Osteoblast (primary cell): ENCODE data around the gene TEFM. TPM values are rescaled to one million over a fixed set of nuclear protein-coding genes. Genes with fewer than 3 reads are reported as not detected.

Source experiments
- DNase-seq: peaks from one replicate; pipeline ENCODE4 v3.0.0; 2011; ENCODE audit warnings: low spot score, mixed read lengths; ENCODE audit not compliant: insufficient read length; ENCODE audit errors: missing footprints
- H2AFZ ChIP-seq: 2 replicates; pipeline ENCODE4 v1.6.0; 2011; ENCODE audit warnings: mild to moderate bottlenecking, low read length
- H3K27ac ChIP-seq: 2 replicates; pipeline ENCODE4 v1.5.1; 2011; ENCODE audit warnings: mild to moderate bottlenecking, low read depth, low read length, moderate library complexity
- H3K27me3 ChIP-seq: 2 replicates; pipeline ENCODE4 v1.6.0; 2012; ENCODE audit warnings: mild to moderate bottlenecking, control low read depth, inconsistent platforms, low read length, moderate library complexity; ENCODE audit not compliant: insufficient read depth
- H3K36me3 ChIP-seq: 2 replicates; pipeline ENCODE4 v1.5.1; 2011; ENCODE audit warnings: mild to moderate bottlenecking, low read length, control low read depth, moderate library complexity; ENCODE audit not compliant: insufficient read depth
- H3K4me1 ChIP-seq: 2 replicates; pipeline ENCODE4 v1.5.1; 2011; ENCODE audit warnings: mild to moderate bottlenecking, low read length, control low read depth, moderate library complexity; ENCODE audit not compliant: insufficient read depth
- H3K4me2 ChIP-seq: 2 replicates; pipeline ENCODE4 v1.6.0; 2011; ENCODE audit warnings: mild to moderate bottlenecking, low read length; ENCODE audit not compliant: insufficient read depth
- H3K4me3 ChIP-seq: fragments of 200-600 bp; sonication (generic); 3 replicates; pipeline ENCODE4 v1.5.1; 2012; ENCODE audit warnings: mild to moderate bottlenecking, low read length, inconsistent platforms; ENCODE audit not compliant: insufficient read depth
- H3K79me2 ChIP-seq: 2 replicates; pipeline ENCODE4 v1.6.0; 2012; ENCODE audit warnings: mild to moderate bottlenecking, low read length, control low read depth, inconsistent platforms; ENCODE audit not compliant: insufficient read depth
- H3K9me3 ChIP-seq: 2 replicates; pipeline ENCODE4 v1.5.1; 2011; ENCODE audit warnings: low read depth, low read length, control low read depth
- H4K20me1 ChIP-seq: 2 replicates; pipeline ENCODE4 v1.6.0; 2012; ENCODE audit warnings: mild to moderate bottlenecking, low read length, control low read depth; ENCODE audit not compliant: insufficient read depth
- CTCF ChIP-seq: IDR thresholded peaks from 2 replicates; pipeline ENCODE4 v1.5.1; 2011; ENCODE audit warnings: mild to moderate bottlenecking, low read depth, low read length, moderate library complexity; ENCODE audit errors: extremely low read depth
- total RNA-seq: library from RNA; depleted of rRNA; stranded (reverse); fragments of >200 nt; gene quantifications from 2 replicates; pipeline ENCODE4 v1.2.3, GENCODE V29; 2012

TEFM gene
- total RNA-seq, 1 donor: 10.9 TPM

GRCh38 chr17:30920683-30921543 lies 14.9 kb upstream of the TEFM start:
- Histone ChIP-seq H3K4me1 (peaks cover 3% of the 10 kb centered on the region), H3K4me3 (no peak overlapping the region), H3K27me3 (peaks cover 48% of the 10 kb centered on the region), H3K9me3 (no peaks in the 10 kb centered on the region), H3K27ac (no peak overlapping the region), H3K79me2 (no peaks in the 10 kb centered on the region), H4K20me1 (no peaks in the 10 kb centered on the region), H2AFZ (peak overlapping the region; percentile 39), H3K36me3 (no peaks in the 10 kb centered on the region), H3K4me2 (peak overlapping the region; percentile 72)
- no peak for TF ChIP-seq CTCF
- DNase-seq: peak; percentile 8

- Histone ChIP-seq H2AFZ (peak overlapping the region; percentile 39), H3K4me3 (no peak overlapping the region), H3K36me3 (no peaks in the 10 kb centered on the region), H3K27me3 (peaks cover 48% of the 10 kb centered on the region), H3K4me2 (no peak overlapping the region), H3K79me2 (no peaks in the 10 kb centered on the region), H3K27ac (no peak overlapping the region), H3K9me3 (no peaks in the 10 kb centered on the region), H3K4me1 (peaks cover 3% of the 10 kb centered on the region), H4K20me1 (no peaks in the 10 kb centered on the region)
- peak; percentile 81 for DNase-seq
- TF ChIP-seq CTCF: no peak
These were observed 14.2 kb upstream of the TEFM start for GRCh38 chr17:30920282-30920681.

- no peak for DNase-seq
- H3K27ac ChIP-seq: no peak overlapping the region
- no peaks in the 10 kb centered on the region for H3K36me3 ChIP-seq
- no peaks in the 10 kb centered on the region for H4K20me1 ChIP-seq
- H3K79me2 ChIP-seq: no peaks in the 10 kb centered on the region
- H2AFZ ChIP-seq: no peak overlapping the region
- no peaks in the 10 kb centered on the region for H3K9me3 ChIP-seq
- peaks cover 23% of the 10 kb centered on the region for H3K27me3 ChIP-seq
- no peak for TF ChIP-seq CTCF
- no peak overlapping the region for H3K4me3 ChIP-seq
- H3K4me2 ChIP-seq: no peak overlapping the region
- no peaks in the 10 kb centered on the region for H3K4me1 ChIP-seq
These were observed 11.0 kb upstream of the TEFM start for GRCh38 chr17:30917050-30917449.

GRCh38 chr17:30915833-30916611 lies 10.0 kb upstream of the TEFM start:
- no peaks in the 10 kb centered on the region for H4K20me1 ChIP-seq
- H3K9me3 ChIP-seq: no peaks in the 10 kb centered on the region
- no peak for DNase-seq
- TF ChIP-seq CTCF: no peak
- H3K4me2 ChIP-seq: no peak overlapping the region
- H3K4me1 ChIP-seq: no peaks in the 10 kb centered on the region
- H3K4me3 ChIP-seq: no peak overlapping the region
- no peaks in the 10 kb centered on the region for H3K36me3 ChIP-seq
- no peak overlapping the region for H2AFZ ChIP-seq
- H3K79me2 ChIP-seq: no peaks in the 10 kb centered on the region
- no peak overlapping the region for H3K27ac ChIP-seq
- peaks cover 13% of the 10 kb centered on the region for H3K27me3 ChIP-seq
